Measurements from ENCODE around the gene TMEM45A. TPM values are rescaled to one million over a fixed set of nuclear protein-coding genes. Genes with fewer than 3 reads are reported as not detected.

TMEM45A gene
- total RNA-seq, 1 experiment from 2014 or later: 6.6 TPM

- TF ChIP-seq PRRX2 (CRISPR knock-in tag; IDR thresholded peaks at IDR 0.05): no peak
- TF ChIP-seq USF1 (CRISPR knock-in tag; IDR thresholded peaks at IDR 0.05): no peak
- no peak for TF ChIP-seq GRHL2 (CRISPR knock-in tag; IDR thresholded peaks at IDR 0.05; ENCODE audit: insufficient replicate concordance, severe bottlenecking)
- TF ChIP-seq, protein P1, sequence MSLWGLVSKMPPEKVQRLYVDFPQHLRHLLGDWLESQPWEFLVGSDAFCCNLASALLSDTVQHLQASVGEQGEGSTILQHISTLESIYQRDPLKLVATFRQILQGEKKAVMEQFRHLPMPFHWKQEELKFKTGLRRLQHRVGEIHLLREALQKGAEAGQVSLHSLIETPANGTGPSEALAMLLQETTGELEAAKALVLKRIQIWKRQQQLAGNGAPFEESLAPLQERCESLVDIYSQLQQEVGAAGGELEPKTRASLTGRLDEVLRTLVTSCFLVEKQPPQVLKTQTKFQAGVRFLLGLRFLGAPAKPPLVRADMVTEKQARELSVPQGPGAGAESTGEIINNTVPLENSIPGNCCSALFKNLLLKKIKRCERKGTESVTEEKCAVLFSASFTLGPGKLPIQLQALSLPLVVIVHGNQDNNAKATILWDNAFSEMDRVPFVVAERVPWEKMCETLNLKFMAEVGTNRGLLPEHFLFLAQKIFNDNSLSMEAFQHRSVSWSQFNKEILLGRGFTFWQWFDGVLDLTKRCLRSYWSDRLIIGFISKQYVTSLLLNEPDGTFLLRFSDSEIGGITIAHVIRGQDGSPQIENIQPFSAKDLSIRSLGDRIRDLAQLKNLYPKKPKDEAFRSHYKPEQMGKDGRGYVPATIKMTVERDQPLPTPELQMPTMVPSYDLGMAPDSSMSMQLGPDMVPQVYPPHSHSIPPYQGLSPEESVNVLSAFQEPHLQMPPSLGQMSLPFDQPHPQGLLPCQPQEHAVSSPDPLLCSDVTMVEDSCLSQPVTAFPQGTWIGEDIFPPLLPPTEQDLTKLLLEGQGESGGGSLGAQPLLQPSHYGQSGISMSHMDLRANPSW (CRISPR knock-in tag; conservative IDR thresholded peaks at IDR 0.05; ENCODE audit: low read depth): no peak
- TF ChIP-seq NFE2L1 (CRISPR knock-in tag; IDR thresholded peaks at IDR 0.05): no peak
- no peak for TF ChIP-seq KAT7 (CRISPR knock-in tag; IDR thresholded peaks at IDR 0.05; ENCODE audit: borderline replicate concordance)
- TF ChIP-seq MXD4 (CRISPR knock-in tag; IDR thresholded peaks at IDR 0.05; ENCODE audit: borderline replicate concordance): no peak
- no peak for TF ChIP-seq CDX4 (CRISPR knock-in tag; IDR thresholded peaks at IDR 0.05; ENCODE audit: borderline replicate concordance)
- Mint-ChIP-seq H3K36me3 (peaks cover 30% of the 10 kb centered on the region), H3K4me1 (peaks cover 13% of the 10 kb centered on the region), H3K4me3 (no peak overlapping the region), H3K27me3 (ENCODE audit: low read depth) (peaks cover 5% of the 10 kb centered on the region), H3K27ac (no peak overlapping the region), H3K9me3 (peaks cover 22% of the 10 kb centered on the region)
- POLR2A ChIA-PET: no interaction called here
- CTCF ChIA-PET: no interaction called here
- DNase-seq (ENCODE audit: low spot score) (no peak), ATAC-seq (no peak)
These were observed 34.6 kb upstream of the TMEM45A start for GRCh38 chr3:100457811-100458210.

DNA sequence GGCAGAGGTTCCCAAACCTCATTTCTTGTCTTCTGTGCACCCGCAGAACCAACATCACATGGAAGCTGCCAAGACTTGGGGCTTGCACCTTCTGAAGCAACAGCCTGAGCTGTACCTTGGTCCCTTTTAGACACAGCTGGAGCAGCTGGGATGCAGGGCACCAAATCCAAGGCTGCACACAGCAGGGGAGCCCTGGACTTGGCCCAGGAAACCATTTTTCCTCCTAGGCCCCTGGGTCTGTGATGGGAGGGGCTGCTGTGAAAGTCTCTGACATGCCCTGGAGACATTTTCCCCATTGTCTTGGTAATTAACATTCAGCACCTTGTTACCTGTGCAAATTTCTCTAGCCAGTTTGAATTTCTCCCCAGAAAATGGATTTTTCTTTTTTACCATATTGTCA, 33.6 kb upstream of the TMEM45A start:
- no peak overlapping the region for H3K27ac Mint-ChIP-seq
- CTCF ChIA-PET: no interaction called here
- TF ChIP-seq ZNF416 (CRISPR knock-in tag; IDR thresholded peaks at IDR 0.05) (peak; percentile 97), NR1H2 (CRISPR knock-in tag; IDR thresholded peaks at IDR 0.05) (no peak)
- POLR2A ChIA-PET: no interaction called here
- no peak for ATAC-seq
- H3K4me1 Mint-ChIP-seq: peaks cover 13% of the 10 kb centered on the region
- peaks cover 22% of the 10 kb centered on the region for H3K9me3 Mint-ChIP-seq
- no peak for DNase-seq (ENCODE audit: low spot score)
- peaks cover 5% of the 10 kb centered on the region for H3K27me3 Mint-ChIP-seq (ENCODE audit: low read depth)
- peaks cover 28% of the 10 kb centered on the region for H3K36me3 Mint-ChIP-seq
- H3K4me3 Mint-ChIP-seq: no peak overlapping the region

- TF ChIP-seq NFYB (CRISPR knock-in tag; conservative IDR thresholded peaks at IDR 0.05; ENCODE audit: low read depth): no peak
- no peak for TF ChIP-seq SMAD3 (CRISPR knock-in tag; IDR thresholded peaks at IDR 0.05; ENCODE audit: borderline replicate concordance)
- TF ChIP-seq, protein P2, sequence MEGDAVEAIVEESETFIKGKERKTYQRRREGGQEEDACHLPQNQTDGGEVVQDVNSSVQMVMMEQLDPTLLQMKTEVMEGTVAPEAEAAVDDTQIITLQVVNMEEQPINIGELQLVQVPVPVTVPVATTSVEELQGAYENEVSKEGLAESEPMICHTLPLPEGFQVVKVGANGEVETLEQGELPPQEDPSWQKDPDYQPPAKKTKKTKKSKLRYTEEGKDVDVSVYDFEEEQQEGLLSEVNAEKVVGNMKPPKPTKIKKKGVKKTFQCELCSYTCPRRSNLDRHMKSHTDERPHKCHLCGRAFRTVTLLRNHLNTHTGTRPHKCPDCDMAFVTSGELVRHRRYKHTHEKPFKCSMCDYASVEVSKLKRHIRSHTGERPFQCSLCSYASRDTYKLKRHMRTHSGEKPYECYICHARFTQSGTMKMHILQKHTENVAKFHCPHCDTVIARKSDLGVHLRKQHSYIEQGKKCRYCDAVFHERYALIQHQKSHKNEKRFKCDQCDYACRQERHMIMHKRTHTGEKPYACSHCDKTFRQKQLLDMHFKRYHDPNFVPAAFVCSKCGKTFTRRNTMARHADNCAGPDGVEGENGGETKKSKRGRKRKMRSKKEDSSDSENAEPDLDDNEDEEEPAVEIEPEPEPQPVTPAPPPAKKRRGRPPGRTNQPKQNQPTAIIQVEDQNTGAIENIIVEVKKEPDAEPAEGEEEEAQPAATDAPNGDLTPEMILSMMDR (IDR thresholded peaks at IDR 0.05): peak; percentile 64
- Mint-ChIP-seq H3K27ac (no peak overlapping the region), H3K27me3 (ENCODE audit: low read depth) (peaks cover 7% of the 10 kb centered on the region), H3K36me3 (peaks cover 34% of the 10 kb centered on the region), H3K4me3 (no peak overlapping the region), H3K4me1 (peaks cover 7% of the 10 kb centered on the region), H3K9me3 (peaks cover 45% of the 10 kb centered on the region)
- ATAC-seq: peak; percentile 98
- CTCF ChIA-PET: interaction anchor here (0.5 to 4.8 kb wide), 63 partner anchors 11 to 914 kb away, joined by 3 to 115 read pairs (median 4); partner anchors contain the start of genes LNP1, NIT2, TFG and TMEM45A
- DNase-seq (ENCODE audit: low spot score): no peak
- POLR2A ChIA-PET: interaction anchor here (0.6 to 0.7 kb wide), 2 partner anchors 113 to 127 kb away, joined by 3 to 4 read pairs; no protein-coding TSS in a partner anchor
These were observed 29.4 kb upstream of the TMEM45A start for GRCh38 chr3:100463002-100463401.
